ENCODE measurements around the gene MEGF11.

MEGF11 gene

DNA sequence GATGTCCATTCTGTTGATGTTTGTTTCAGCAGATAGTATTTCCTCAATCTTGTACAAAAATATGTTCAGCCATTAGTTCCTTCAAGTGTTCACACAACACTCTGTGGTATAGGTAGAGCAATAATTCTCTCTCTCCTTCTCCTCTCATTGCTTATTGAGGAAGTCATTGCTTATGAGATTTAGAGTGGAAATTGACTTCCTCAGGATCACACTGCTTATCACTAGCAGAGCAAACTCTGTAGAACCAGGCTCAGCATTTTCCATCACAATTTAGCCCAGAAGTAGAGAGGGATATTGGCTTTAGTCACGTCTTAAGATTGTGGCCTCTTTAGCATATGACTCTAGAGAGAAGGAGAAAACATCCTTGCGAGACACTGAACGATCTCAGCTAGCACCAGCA is 353.1 kb downstream of the MEGF11 start:
- TF ChIP-seq GLIS3 (CRISPR knock-in tag; IDR thresholded peaks at IDR 0.05) (no peak), ESRRG (CRISPR knock-in tag; IDR thresholded peaks at IDR 0.05) (no peak), TSHZ2 (CRISPR knock-in tag; IDR thresholded peaks at IDR 0.05) (no peak), ARNTL (CRISPR knock-in tag; IDR thresholded peaks at IDR 0.05; ENCODE audit: borderline replicate concordance, low read depth) (no peak), ZNF8 (CRISPR knock-in tag; IDR thresholded peaks at IDR 0.05) (no peak), PPARA (CRISPR knock-in tag; IDR thresholded peaks at IDR 0.05; ENCODE audit: borderline replicate concordance) (no peak), CSRNP3 (CRISPR knock-in tag; IDR thresholded peaks at IDR 0.05) (no peak), RARB (CRISPR knock-in tag; IDR thresholded peaks at IDR 0.05) (no peak), ZFP30 (CRISPR knock-in tag; IDR thresholded peaks at IDR 0.05) (no peak), ZFP3 (CRISPR knock-in tag; IDR thresholded peaks at IDR 0.05) (no peak), ISL1 (CRISPR knock-in tag; IDR thresholded peaks at IDR 0.05) (no peak), ZNF565 (CRISPR knock-in tag; conservative IDR thresholded peaks at IDR 0.05; ENCODE audit: low read depth) (no peak), CSDC2 (CRISPR knock-in tag; IDR thresholded peaks at IDR 0.05) (no peak), TCF4 (CRISPR knock-in tag; IDR thresholded peaks at IDR 0.05; ENCODE audit: borderline replicate concordance) (no peak), PATZ1 (CRISPR knock-in tag; IDR thresholded peaks at IDR 0.05; ENCODE audit: borderline replicate concordance) (no peak)
- TF ChIP-seq, protein P1, sequence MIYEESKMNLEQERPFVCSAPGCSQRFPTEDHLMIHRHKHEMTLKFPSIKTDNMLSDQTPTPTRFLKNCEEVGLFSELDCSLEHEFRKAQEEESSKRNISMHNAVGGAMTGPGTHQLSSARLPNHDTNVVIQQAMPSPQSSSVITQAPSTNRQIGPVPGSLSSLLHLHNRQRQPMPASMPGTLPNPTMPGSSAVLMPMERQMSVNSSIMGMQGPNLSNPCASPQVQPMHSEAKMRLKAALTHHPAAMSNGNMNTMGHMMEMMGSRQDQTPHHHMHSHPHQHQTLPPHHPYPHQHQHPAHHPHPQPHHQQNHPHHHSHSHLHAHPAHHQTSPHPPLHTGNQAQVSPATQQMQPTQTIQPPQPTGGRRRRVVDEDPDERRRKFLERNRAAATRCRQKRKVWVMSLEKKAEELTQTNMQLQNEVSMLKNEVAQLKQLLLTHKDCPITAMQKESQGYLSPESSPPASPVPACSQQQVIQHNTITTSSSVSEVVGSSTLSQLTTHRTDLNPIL (CRISPR knock-in tag; IDR thresholded peaks at IDR 0.05; ENCODE audit: low read depth): no peak
- TF ChIP-seq, protein P2, sequence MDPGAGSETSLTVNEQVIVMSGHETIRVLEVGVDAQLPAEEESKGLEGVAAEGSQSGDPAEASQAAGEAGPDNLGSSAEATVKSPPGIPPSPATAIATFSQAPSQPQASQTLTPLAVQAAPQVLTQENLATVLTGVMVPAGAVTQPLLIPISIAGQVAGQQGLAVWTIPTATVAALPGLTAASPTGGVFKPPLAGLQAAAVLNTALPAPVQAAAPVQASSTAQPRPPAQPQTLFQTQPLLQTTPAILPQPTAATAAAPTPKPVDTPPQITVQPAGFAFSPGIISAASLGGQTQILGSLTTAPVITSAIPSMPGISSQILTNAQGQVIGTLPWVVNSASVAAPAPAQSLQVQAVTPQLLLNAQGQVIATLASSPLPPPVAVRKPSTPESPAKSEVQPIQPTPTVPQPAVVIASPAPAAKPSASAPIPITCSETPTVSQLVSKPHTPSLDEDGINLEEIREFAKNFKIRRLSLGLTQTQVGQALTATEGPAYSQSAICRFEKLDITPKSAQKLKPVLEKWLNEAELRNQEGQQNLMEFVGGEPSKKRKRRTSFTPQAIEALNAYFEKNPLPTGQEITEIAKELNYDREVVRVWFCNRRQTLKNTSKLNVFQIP (CRISPR knock-in tag; IDR thresholded peaks at IDR 0.05; ENCODE audit: borderline replicate concordance, low read depth): no peak
- ATAC-seq: no peak

GRCh38 chr15:65896236-65896635 is 357.3 kb downstream of the MEGF11 start:
- no peak for ATAC-seq
- no peak for TF ChIP-seq SNAI2 (CRISPR knock-in tag; IDR thresholded peaks at IDR 0.05)
- no peak for TF ChIP-seq GLIS3 (CRISPR knock-in tag; IDR thresholded peaks at IDR 0.05)
- TF ChIP-seq CSDC2 (CRISPR knock-in tag; IDR thresholded peaks at IDR 0.05): no peak
- no peak for TF ChIP-seq ZNF70 (CRISPR knock-in tag; IDR thresholded peaks at IDR 0.05)
- TF ChIP-seq, protein P2 (CRISPR knock-in tag; IDR thresholded peaks at IDR 0.05; ENCODE audit: borderline replicate concordance, low read depth): no peak
- no peak for TF ChIP-seq ZFP30 (CRISPR knock-in tag; IDR thresholded peaks at IDR 0.05)
- no peak for TF ChIP-seq ESRRG (CRISPR knock-in tag; IDR thresholded peaks at IDR 0.05)
- TF ChIP-seq ZNF8 (CRISPR knock-in tag; IDR thresholded peaks at IDR 0.05): no peak
- TF ChIP-seq ARNTL (CRISPR knock-in tag; IDR thresholded peaks at IDR 0.05; ENCODE audit: borderline replicate concordance, low read depth): no peak
- TF ChIP-seq TSHZ2 (CRISPR knock-in tag; IDR thresholded peaks at IDR 0.05): no peak
- no peak for TF ChIP-seq ISL1 (CRISPR knock-in tag; IDR thresholded peaks at IDR 0.05)
- no peak for TF ChIP-seq ZFP3 (CRISPR knock-in tag; IDR thresholded peaks at IDR 0.05)
- TF ChIP-seq ZC3H10 (CRISPR knock-in tag; IDR thresholded peaks at IDR 0.05): no peak
- no peak for TF ChIP-seq CSRNP3 (CRISPR knock-in tag; IDR thresholded peaks at IDR 0.05)
- no peak for TF ChIP-seq RARB (CRISPR knock-in tag; IDR thresholded peaks at IDR 0.05)
- TF ChIP-seq TCF4 (CRISPR knock-in tag; IDR thresholded peaks at IDR 0.05; ENCODE audit: borderline replicate concordance): no peak
- TF ChIP-seq PATZ1 (CRISPR knock-in tag; IDR thresholded peaks at IDR 0.05; ENCODE audit: borderline replicate concordance): no peak
